ENCODE results near the gene D2HGDH. TPM values are rescaled to one million over a fixed set of nuclear protein-coding genes. Genes with fewer than 3 reads are reported as not detected.

Gene D2HGDH
- total and polyA plus RNA-seq, 2 of the 8 experiments (the other 6 are each of a cell fraction or from before 2014, with no cell fraction given): 3.4 to 8.1 TPM

- no peaks in the 10 kb centered on the region for H3K9me3 ChIP-seq (ENCODE audit: insufficient read depth in 2 of 2, low read depth in 1 of 2, low read length in 1 of 2)
- WGBS, 2 experiments (ENCODE audit: extremely low coverage in 1 of 2, insufficient coverage in 1 of 2, insufficient read length in 1 of 2, insufficient replicate concordance in 2 of 2, low coverage in 1 of 2, low lambda C conversion rate in 2 of 2, missing lambda C conversion rate in 1 of 2): 82% methylated on average over 24 of the region's 28 CpGs; no CpG with 5 or more reads in 1 of the 2 experiments
- DNase-seq (ENCODE audit: low read depth in 1 of 2, low spot score in 2 of 2) (peak in 1 of 2 experiments; percentile 47), FAIRE-seq (no peak)
- no peak overlapping the region for H2BK12ac ChIP-seq (ENCODE audit: low read depth, low read length)
- no peak overlapping the region for H2BK20ac ChIP-seq (ENCODE audit: low read length)
- no peak overlapping the region for H3K14ac ChIP-seq (ENCODE audit: insufficient read length)
- H3K27me3 ChIP-seq (replicated peaks in 1 of 4; ENCODE audit: control insufficient read depth in 3 of 4, extremely low read depth in 1 of 4, insufficient read depth in 3 of 4, low read length in 3 of 4): no peaks in the 10 kb centered on the region; a peak in 3 of 7 replicates
- CTCF ChIA-PET (ENCODE audit: partially characterized antibody): interaction anchor here (1.2 to 1.6 kb wide), 2 partner anchors 68 to 90 kb away, joined by 3 read pairs; a partner anchor contains a TSS
- H3K56ac ChIP-seq (replicated peaks; ENCODE audit: insufficient read length, low read depth, low read length): no peak overlapping the region
- H3K27ac ChIP-seq (ENCODE audit: low read depth, low read length): no peak overlapping the region; the same call in 1 of the 2 replicates
- H2BK120ac ChIP-seq (replicated peaks; ENCODE audit: low read depth, low read length): no peak overlapping the region
- H3K4ac ChIP-seq (replicated peaks; ENCODE audit: insufficient read length, low read depth, low read length): no peak overlapping the region
- H3K9ac ChIP-seq (replicated peaks in 1 of 4; ENCODE audit: extremely low read depth in 1 of 4, low read depth in 3 of 4, low read length in 3 of 4): no peak overlapping the region
- H4K5ac ChIP-seq (ENCODE audit: insufficient read length, low read depth, low read length): no peak overlapping the region
- no peak overlapping the region for H3K23ac ChIP-seq (ENCODE audit: insufficient read length)
- H2AFZ ChIP-seq (ENCODE audit: low read length): no peak overlapping the region
- H3K4me3 ChIP-seq (ENCODE audit: extremely low read depth in 1 of 4, insufficient read depth in 2 of 4, low read depth in 3 of 4, low read length in 4 of 4): no peak overlapping the region
- no peaks in the 10 kb centered on the region for H4K20me1 ChIP-seq (replicated peaks in 1 of 2; ENCODE audit: control insufficient read depth in 1 of 2, insufficient read depth in 2 of 2, low read length in 2 of 2)
- no peak overlapping the region; the same call in 1 of the 2 replicates for H2BK15ac ChIP-seq (ENCODE audit: low read length)
- H3K79me1 ChIP-seq (ENCODE audit: low read depth, low read length): no peaks in the 10 kb centered on the region
- H3K36me3 ChIP-seq (ENCODE audit: control insufficient read depth in 2 of 4, insufficient read depth in 4 of 4, low read length in 3 of 4): no peaks in the 10 kb centered on the region
- H2AK5ac ChIP-seq (ENCODE audit: low read depth, low read length): no peak overlapping the region
- H3K4me1 ChIP-seq (replicated peaks in 1 of 4; ENCODE audit: control insufficient read depth in 3 of 4, insufficient read depth in 4 of 4, low read length in 3 of 4): peaks cover 0 to 9% (median 4%) of the 10 kb centered on the region in 4 experiments; a peak in 5 of 7 replicates
- no peak overlapping the region for H2BK5ac ChIP-seq (ENCODE audit: low read depth, low read length)
- no peak overlapping the region for H3K18ac ChIP-seq (ENCODE audit: extremely low read depth, low read length)
- POLR2A ChIA-PET (ENCODE audit: partially characterized antibody): interaction anchor here (3.0 kb wide), 1 partner anchor 108 kb away, joined by 11 read pairs; the partner anchor contains the start of gene ING5
- no peak overlapping the region for H4K8ac ChIP-seq (ENCODE audit: extremely low read depth, insufficient read depth, low read length)
- H3K4me2 ChIP-seq (ENCODE audit: insufficient read depth in 1 of 2, low read depth in 2 of 2, low read length in 2 of 2): no peak overlapping the region
- H3K23me2 ChIP-seq (ENCODE audit: low read depth, low read length): no peaks in the 10 kb centered on the region
- H3K79me2 ChIP-seq (ENCODE audit: control insufficient read depth in 1 of 2, insufficient read depth in 2 of 2, low read length in 2 of 2): no peaks in the 10 kb centered on the region
- H4K91ac ChIP-seq (replicated peaks; ENCODE audit: insufficient read length, low read length): no peak overlapping the region
- TF ChIP-seq GABPA (IDR thresholded peaks at IDR 0.05; ENCODE audit: borderline replicate concordance, insufficient read depth, low read length) (no peak), POLR2AphosphoS5 (IDR thresholded peaks at IDR 0.05; ENCODE audit: low read depth, low read length) (no peak), RXRA (IDR thresholded peaks at IDR 0.05; ENCODE audit: insufficient read depth, low read depth, low read length) (no peak), CTCF (IDR thresholded peaks at IDR 0.05; ENCODE audit: control extremely low read depth in 1 of 3, insufficient read depth in 1 of 3, low read depth in 1 of 3, low read length in 3 of 3) (no peak), ZNF274 (IDR thresholded peaks at IDR 0.05; ENCODE audit: borderline replicate concordance, extremely low read depth, low read length) (no peak), TAF1 (IDR thresholded peaks at IDR 0.05; ENCODE audit: low read depth, low read length) (no peak)
- TF ChIP-seq, protein P1, sequence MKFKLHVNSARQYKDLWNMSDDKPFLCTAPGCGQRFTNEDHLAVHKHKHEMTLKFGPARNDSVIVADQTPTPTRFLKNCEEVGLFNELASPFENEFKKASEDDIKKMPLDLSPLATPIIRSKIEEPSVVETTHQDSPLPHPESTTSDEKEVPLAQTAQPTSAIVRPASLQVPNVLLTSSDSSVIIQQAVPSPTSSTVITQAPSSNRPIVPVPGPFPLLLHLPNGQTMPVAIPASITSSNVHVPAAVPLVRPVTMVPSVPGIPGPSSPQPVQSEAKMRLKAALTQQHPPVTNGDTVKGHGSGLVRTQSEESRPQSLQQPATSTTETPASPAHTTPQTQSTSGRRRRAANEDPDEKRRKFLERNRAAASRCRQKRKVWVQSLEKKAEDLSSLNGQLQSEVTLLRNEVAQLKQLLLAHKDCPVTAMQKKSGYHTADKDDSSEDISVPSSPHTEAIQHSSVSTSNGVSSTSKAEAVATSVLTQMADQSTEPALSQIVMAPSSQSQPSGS (IDR thresholded peaks at IDR 0.05; ENCODE audit: low read length): no peak
These were observed 76.1 kb downstream of the D2HGDH start for GRCh38 chr2:241810307-241811200.
